Nephron progenitor cell (in vitro differentiated cells): ENCODE measurements around the gene DNMT1.

Source experiments
- DNase-seq: peaks from one replicate; pipeline ENCODE4 v3.0.0; 2021
- H3K27ac Mint-ChIP-seq: 2 replicates; pipeline ENCODE4 v1.8.0; 2021; ENCODE audit warnings: mild to moderate bottlenecking, moderate library complexity, mixed read lengths
- H3K27me3 Mint-ChIP-seq: 2 replicates; pipeline ENCODE4 v1.8.0; 2021; ENCODE audit warnings: mild to moderate bottlenecking, low read depth, mixed read lengths; ENCODE audit not compliant: poor library complexity
- H3K36me3 Mint-ChIP-seq: 2 replicates; pipeline ENCODE4 v1.8.0; 2021; ENCODE audit warnings: low read depth, mixed read lengths
- H3K4me1 Mint-ChIP-seq: 2 replicates; pipeline ENCODE4 v1.8.0; 2021; ENCODE audit warnings: mixed read lengths
- H3K4me3 Mint-ChIP-seq: 2 replicates; pipeline ENCODE4 v1.8.0; 2021; ENCODE audit warnings: mild to moderate bottlenecking, moderate library complexity, mixed read lengths
- H3K9me3 Mint-ChIP-seq: 2 replicates; pipeline ENCODE4 v1.8.0; 2021; ENCODE audit warnings: mild to moderate bottlenecking, moderate library complexity, mixed read lengths
- CTCF ChIP-seq: fragments of 200-600 bp; sonication (generic); IDR thresholded peaks from 2 replicates; pipeline ENCODE4 v1.5.0; 2021; ENCODE audit warnings: antibody characterized with exemption

The DNMT1 gene

GRCh38 chr19:10159610-10160009 lies 35.1 kb downstream of the DNMT1 start:
- Mint-ChIP-seq H3K4me1 (no peaks in the 10 kb centered on the region), H3K36me3 (peaks cover 61% of the 10 kb centered on the region), H3K27ac (no peak overlapping the region), H3K27me3 (no peaks in the 10 kb centered on the region), H3K4me3 (no peak overlapping the region), H3K9me3 (no peaks in the 10 kb centered on the region)
- no peak for TF ChIP-seq CTCF
- no peak for DNase-seq

DNA sequence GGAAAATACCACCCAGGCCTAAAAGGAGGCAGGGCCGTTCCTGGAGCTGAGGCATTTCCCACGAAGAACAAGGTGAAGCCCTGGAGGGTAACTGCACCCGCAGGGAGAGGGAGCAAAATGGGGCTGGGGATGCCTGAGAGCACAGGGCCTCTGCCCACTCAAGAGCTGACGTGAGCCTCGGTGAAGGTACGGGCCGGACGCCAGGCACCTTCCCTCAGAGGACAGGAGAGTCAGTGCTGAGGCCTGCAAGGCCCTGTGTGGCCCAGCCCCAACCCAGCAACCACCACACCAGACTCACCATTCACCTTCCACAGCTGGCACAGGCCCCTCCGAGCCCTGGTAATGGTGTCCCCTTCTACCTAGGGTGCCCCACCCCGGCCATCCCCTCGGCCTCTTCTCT lies 36.3 kb downstream of the DNMT1 start:
- DNase-seq, result no peak
- no peak overlapping the region for H3K27ac Mint-ChIP-seq
- H3K36me3 Mint-ChIP-seq, result peaks cover 69% of the 10 kb centered on the region
- no peaks in the 10 kb centered on the region for H3K27me3 Mint-ChIP-seq
- H3K4me1 Mint-ChIP-seq, result no peaks in the 10 kb centered on the region
- no peak for TF ChIP-seq CTCF
- H3K4me3 Mint-ChIP-seq, result no peak overlapping the region
- no peaks in the 10 kb centered on the region for H3K9me3 Mint-ChIP-seq

GRCh38 chr19:10158071-10158470 lies 36.7 kb downstream of the DNMT1 start:
- Mint-ChIP-seq H3K36me3 (peaks cover 69% of the 10 kb centered on the region), H3K9me3 (no peaks in the 10 kb centered on the region), H3K27me3 (no peaks in the 10 kb centered on the region), H3K4me1 (no peaks in the 10 kb centered on the region), H3K4me3 (no peak overlapping the region), H3K27ac (no peak overlapping the region)
- no peak for TF ChIP-seq CTCF
- no peak for DNase-seq

DNA sequence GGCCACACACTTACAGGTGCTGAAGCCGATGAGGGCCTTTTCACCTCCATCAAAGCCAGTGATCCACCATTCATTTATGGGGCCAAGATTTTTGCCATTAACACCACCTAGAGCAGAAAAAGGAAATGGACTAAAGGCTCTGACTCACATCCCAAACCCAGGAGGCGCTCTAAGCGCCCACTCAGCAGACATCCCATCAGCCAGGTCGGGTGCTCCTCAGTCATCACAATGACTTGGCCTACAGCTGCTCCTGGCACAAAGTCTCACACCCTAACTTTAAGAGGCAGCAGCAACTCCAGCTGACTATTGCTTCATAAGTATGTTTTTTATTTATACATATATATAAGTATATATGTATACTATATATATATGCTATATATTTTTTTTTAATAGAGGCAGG lies 38.9 kb downstream of the DNMT1 start:
- Mint-ChIP-seq H3K9me3 (no peaks in the 10 kb centered on the region), H3K27ac (no peak overlapping the region), H3K4me1 (no peaks in the 10 kb centered on the region), H3K4me3 (no peak overlapping the region), H3K27me3 (no peaks in the 10 kb centered on the region), H3K36me3 (peaks cover 81% of the 10 kb centered on the region)
- no peak for DNase-seq
- no peak for TF ChIP-seq CTCF

GRCh38 chr19:10152100-10152499 lies 42.7 kb downstream of the DNMT1 start:
- no peak for DNase-seq
- Mint-ChIP-seq H3K27me3 (no peaks in the 10 kb centered on the region), H3K36me3 (peaks cover 81% of the 10 kb centered on the region), H3K4me3 (no peak overlapping the region), H3K4me1 (no peaks in the 10 kb centered on the region), H3K27ac (no peak overlapping the region), H3K9me3 (no peaks in the 10 kb centered on the region)
- no peak for TF ChIP-seq CTCF

DNA sequence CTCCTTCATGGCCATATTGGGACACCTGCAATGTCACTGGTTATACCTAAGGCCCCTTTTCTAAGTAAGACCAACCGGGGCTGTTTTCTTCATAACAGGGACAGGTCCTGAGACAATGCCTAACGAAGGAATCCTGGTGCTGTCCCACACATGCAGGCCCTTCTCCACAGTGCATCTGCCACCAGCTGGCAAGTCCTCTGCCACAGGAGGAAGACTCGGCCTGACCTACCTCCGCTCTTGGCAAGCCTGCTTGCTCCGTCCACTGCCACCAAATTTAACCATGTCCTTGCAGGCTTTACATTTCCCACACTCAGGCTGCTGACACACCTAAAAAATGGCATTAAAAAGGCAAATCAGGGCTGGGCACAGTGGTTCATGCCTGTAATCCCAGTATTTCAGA lies 43.2 kb downstream of the DNMT1 start:
- Mint-ChIP-seq H3K27ac (no peak overlapping the region), H3K4me1 (no peaks in the 10 kb centered on the region), H3K36me3 (peaks cover 78% of the 10 kb centered on the region), H3K4me3 (no peak overlapping the region), H3K9me3 (no peaks in the 10 kb centered on the region), H3K27me3 (no peaks in the 10 kb centered on the region)
- DNase-seq, result no peak
- TF ChIP-seq CTCF, result no peak
